CD4-positive, alpha-beta memory T cell (primary cell): ENCODE measurements around the gene SEC24D. TPM values are rescaled to one million over a fixed set of nuclear protein-coding genes. Genes with fewer than 3 reads are reported as not detected.

Source experiments
- CTCF ChIA-PET: fragments of 350-600 bp; sonication (Branson Sonifier 250); formaldehyde crosslinking; loops from one replicate; lab custom pipeline; 2021; ENCODE audit warnings: inconsistent platforms; ENCODE audit not compliant: partially characterized antibody; lab: Charles Lee
- POLR2A ChIA-PET: fragments of 350-600 bp; sonication (Branson Sonifier 250); formaldehyde crosslinking; loops from one replicate; lab custom pipeline; 2021; ENCODE audit not compliant: partially characterized antibody; lab: Charles Lee
- DNase-seq, 5 donors: peaks; one replicate each; pipeline versions ENCODE4 v3.0.0 to v3.0.0-alpha.2; 2020 to 2022; ENCODE audit warnings: mixed read lengths in 1 of 5
- H3K27ac ChIP-seq: one replicate; pipeline ENCODE4 v1.7.0; 2013; ENCODE audit warnings: low read depth, low read length
- H3K27me3 ChIP-seq: 2 replicates; pipeline ENCODE4 v1.7.0; 2013; ENCODE audit warnings: mild to moderate bottlenecking, low read length, moderate library complexity; ENCODE audit not compliant: insufficient read depth
- H3K36me3 ChIP-seq: 2 replicates; pipeline ENCODE4 v1.7.0; 2013; ENCODE audit warnings: mild to moderate bottlenecking, low read length, moderate library complexity; ENCODE audit not compliant: insufficient read depth
- H3K4me1 ChIP-seq: 2 replicates; pipeline ENCODE4 v1.7.0; 2013; ENCODE audit warnings: mild to moderate bottlenecking, low read length, moderate library complexity; ENCODE audit not compliant: insufficient read depth
- H3K4me3 ChIP-seq, 2 donors: one replicate each; pipeline ENCODE4 v1.7.0; 2013; ENCODE audit warnings: low read length in 2 of 2, mild to moderate bottlenecking in 1 of 2
- H3K9me3 ChIP-seq, 2 donors: one replicate each; pipeline ENCODE4 v1.7.0; 2013; ENCODE audit warnings: low read length in 2 of 2, control low read depth in 1 of 2; ENCODE audit not compliant: control insufficient read depth in 1 of 2
- H3K27ac Mint-ChIP-seq, 7 donors: one replicate each; pipeline ENCODE4 v1.8.0; 2020 to 2021; ENCODE audit warnings: mixed read lengths in 7 of 7, mild to moderate bottlenecking in 6 of 7, inconsistent platforms in 3 of 7, moderate library complexity in 3 of 7
- H3K27me3 Mint-ChIP-seq, 2 donors: one replicate each; pipeline ENCODE4 v1.8.0; 2020 to 2021; ENCODE audit warnings: mixed read lengths in 2 of 2
- H3K36me3 Mint-ChIP-seq, 2 donors: one replicate each; pipeline ENCODE4 v1.8.0; 2020 to 2021; ENCODE audit warnings: mixed read lengths in 2 of 2, inconsistent platforms in 1 of 2, mild to moderate bottlenecking in 1 of 2
- H3K4me1 Mint-ChIP-seq, 4 donors: one replicate each; pipeline ENCODE4 v1.8.0; 2020 to 2021; ENCODE audit warnings: mixed read lengths in 4 of 4, mild to moderate bottlenecking in 1 of 4
- H3K4me3 Mint-ChIP-seq, 8 donors: one replicate each; pipeline ENCODE4 v1.8.0; 2020 to 2021; ENCODE audit warnings: mixed read lengths in 8 of 8, mild to moderate bottlenecking in 7 of 8, moderate library complexity in 6 of 8, inconsistent platforms in 3 of 8
- H3K9me3 Mint-ChIP-seq, 8 donors: one replicate each; pipeline ENCODE4 v1.8.0; 2020 to 2021; ENCODE audit warnings: mixed read lengths in 8 of 8, mild to moderate bottlenecking in 5 of 8, inconsistent platforms in 3 of 8, moderate library complexity in 1 of 8
- intact Hi-C: fragments of 100-400 bp; cut with micrococcal nuclease; formaldehyde crosslinking; loops from one replicate; pipeline ENCODE4 v1.15.1; 2023
- polyA plus RNA-seq, 2 donors: library from polyadenylated mRNA; unstranded; fragments of 300-500 nt; fragmentation: Illumina TruSeq; gene quantifications; one replicate each; pipeline ENCODE4 v1.2.3, GENCODE V29; 2021
- total RNA-seq, 2 experiments: library from RNA; stranded (reverse); gene quantifications; one replicate each; pipeline ENCODE4 v1.2.3, GENCODE V29; 2021

Gene SEC24D
- total and polyA plus RNA-seq, 4 experiments from 2014 or later, result 16.1 to 36.8 (median 30.2) TPM

- Mint-ChIP-seq H3K27ac (peak overlapping the region in 1 of 7 donors; percentile 34), H3K4me1 (peaks cover 0 to 7% (median 3%) of the 10 kb centered on the region in 4 donors), H3K27me3 (no peaks in the 10 kb centered on the region), H3K36me3 (peaks cover 44 to 74% of the 10 kb centered on the region in 2 donors), H3K4me3 (no peak overlapping the region), H3K9me3 (no peaks in the 10 kb centered on the region)
- intact Hi-C loops, result no loop called here
- Histone ChIP-seq H3K4me3 (no peak overlapping the region), H3K27me3 (no peaks in the 10 kb centered on the region), H3K36me3 (no peaks in the 10 kb centered on the region), H3K9me3 (no peaks in the 10 kb centered on the region), H3K27ac (no peak overlapping the region), H3K4me1 (no peaks in the 10 kb centered on the region)
- DNase-seq, result no peak
- CTCF ChIA-PET, result interaction anchor here (1.1 kb wide), 1 partner anchor 12 kb away, joined by 4 read pairs; no protein-coding TSS in a partner anchor
- POLR2A ChIA-PET, result interaction anchor here (0.9 kb wide), 1 partner anchor 12 kb away, joined by 3 read pairs; no protein-coding TSS in a partner anchor
Measured at GRCh38 chr4:118760092-118760491, 75.8 kb downstream of the SEC24D start.

GRCh38 chr4:118759481-118759880 is 76.4 kb downstream of the SEC24D start:
- Mint-ChIP-seq H3K27me3 (no peaks in the 10 kb centered on the region), H3K36me3 (peaks cover 44 to 70% of the 10 kb centered on the region in 2 donors), H3K4me3 (no peak overlapping the region), H3K4me1 (peaks cover 0 to 7% (median 3%) of the 10 kb centered on the region in 4 donors), H3K9me3 (no peaks in the 10 kb centered on the region), H3K27ac (peak overlapping the region in 3 of 7 donors; percentile 36 to 51 (median 38))
- ChIA-PET POLR2A (interaction anchor here (0.9 kb wide), 1 partner anchor 13 kb away, joined by 3 read pairs; no protein-coding TSS in a partner anchor), CTCF (interaction anchor here (1.1 to 1.7 kb wide), 2 partner anchors 12 to 15 kb away, joined by 4 read pairs; no protein-coding TSS in a partner anchor)
- no peaks in the 10 kb centered on the region for H3K9me3 ChIP-seq
- H3K27ac ChIP-seq, result no peak overlapping the region
- H3K4me3 ChIP-seq, result no peak overlapping the region
- H3K4me1 ChIP-seq, result no peaks in the 10 kb centered on the region
- no peaks in the 10 kb centered on the region for H3K27me3 ChIP-seq
- H3K36me3 ChIP-seq, result no peaks in the 10 kb centered on the region
- no peak for DNase-seq
- intact Hi-C loops, result no loop called here

GRCh38 chr4:118758293-118758692 is 77.6 kb downstream of the SEC24D start:
- intact Hi-C loops, result no loop called here
- no peak overlapping the region for H3K27ac Mint-ChIP-seq
- Histone ChIP-seq H3K4me3 (no peak overlapping the region), H3K4me1 (no peaks in the 10 kb centered on the region), H3K36me3 (no peaks in the 10 kb centered on the region), H3K27ac (no peak overlapping the region), H3K9me3 (no peaks in the 10 kb centered on the region), H3K27me3 (no peaks in the 10 kb centered on the region)
- ChIA-PET CTCF (interaction anchor here (1.7 kb wide), 1 partner anchor 16 kb away, joined by 4 read pairs; no protein-coding TSS in a partner anchor), POLR2A (no interaction called here)
- peaks cover 37 to 64% of the 10 kb centered on the region in 2 donors for H3K36me3 Mint-ChIP-seq
- no peak overlapping the region for H3K4me3 Mint-ChIP-seq
- H3K4me1 Mint-ChIP-seq, result peaks cover 0 to 7% (median 3%) of the 10 kb centered on the region in 4 donors
- no peaks in the 10 kb centered on the region for H3K9me3 Mint-ChIP-seq
- H3K27me3 Mint-ChIP-seq, result no peaks in the 10 kb centered on the region
- DNase-seq, result no peak

- CTCF ChIA-PET, result interaction anchor here (1.7 kb wide), 1 partner anchor 17 kb away, joined by 4 read pairs; no protein-coding TSS in a partner anchor
- Mint-ChIP-seq H3K9me3 (no peaks in the 10 kb centered on the region), H3K36me3 (peaks cover 35 to 64% of the 10 kb centered on the region in 2 donors), H3K4me3 (no peak overlapping the region), H3K4me1 (peaks cover 0 to 7% (median 3%) of the 10 kb centered on the region in 4 donors), H3K27ac (no peak overlapping the region), H3K27me3 (no peaks in the 10 kb centered on the region)
- Histone ChIP-seq H3K9me3 (no peaks in the 10 kb centered on the region), H3K4me3 (no peak overlapping the region), H3K4me1 (no peaks in the 10 kb centered on the region), H3K36me3 (no peaks in the 10 kb centered on the region), H3K27me3 (no peaks in the 10 kb centered on the region), H3K27ac (no peak overlapping the region)
- intact Hi-C loops, result no loop called here
- DNase-seq, result no peak
- POLR2A ChIA-PET, result no interaction called here
Measured at GRCh38 chr4:118757761-118758251, 78.1 kb downstream of the SEC24D start.

- Histone ChIP-seq H3K9me3 (no peaks in the 10 kb centered on the region), H3K27me3 (no peaks in the 10 kb centered on the region), H3K36me3 (no peaks in the 10 kb centered on the region), H3K4me1 (no peaks in the 10 kb centered on the region), H3K4me3 (no peak overlapping the region), H3K27ac (no peak overlapping the region)
- no peak for DNase-seq
- Mint-ChIP-seq H3K4me1 (peaks cover 0 to 7% (median 3%) of the 10 kb centered on the region in 4 donors), H3K27me3 (no peaks in the 10 kb centered on the region), H3K9me3 (no peaks in the 10 kb centered on the region), H3K27ac (no peak overlapping the region), H3K36me3 (peaks cover 36 to 65% of the 10 kb centered on the region in 2 donors), H3K4me3 (no peak overlapping the region)
- ChIA-PET CTCF (no interaction called here), POLR2A (no interaction called here)
- intact Hi-C loops, result no loop called here
Measured at GRCh38 chr4:118756958-118757357, 79.0 kb downstream of the SEC24D start.

GRCh38 chr4:118756429-118756828 is 79.5 kb downstream of the SEC24D start:
- H3K4me1 ChIP-seq, result no peaks in the 10 kb centered on the region
- no peaks in the 10 kb centered on the region for H3K9me3 Mint-ChIP-seq
- no peaks in the 10 kb centered on the region for H3K9me3 ChIP-seq
- H3K27me3 Mint-ChIP-seq, result no peaks in the 10 kb centered on the region
- H3K27ac Mint-ChIP-seq, result peak overlapping the region in 1 of 7 donors; percentile 57
- H3K36me3 Mint-ChIP-seq, result peaks cover 38 to 66% of the 10 kb centered on the region in 2 donors
- no peak for DNase-seq
- no peak overlapping the region for H3K27ac ChIP-seq
- H3K27me3 ChIP-seq, result no peaks in the 10 kb centered on the region
- H3K4me1 Mint-ChIP-seq, result peaks cover 0 to 7% (median 3%) of the 10 kb centered on the region in 4 donors
- POLR2A ChIA-PET, result no interaction called here
- H3K4me3 Mint-ChIP-seq, result no peak overlapping the region
- no peak overlapping the region for H3K4me3 ChIP-seq
- CTCF ChIA-PET, result interaction anchor here (1.2 kb wide), 1 partner anchor 11 kb away, joined by 5 read pairs; no protein-coding TSS in a partner anchor
- no peaks in the 10 kb centered on the region for H3K36me3 ChIP-seq
- intact Hi-C loops, result no loop called here

- ChIA-PET CTCF (interaction anchor here (1.2 kb wide), 1 partner anchor 10 kb away, joined by 5 read pairs; no protein-coding TSS in a partner anchor), POLR2A (no interaction called here)
- Mint-ChIP-seq H3K27ac (peak overlapping the region in 1 of 7 donors; percentile 30), H3K4me1 (peaks cover 0 to 7% (median 3%) of the 10 kb centered on the region in 4 donors), H3K4me3 (no peak overlapping the region), H3K36me3 (peaks cover 37 to 61% of the 10 kb centered on the region in 2 donors), H3K9me3 (no peaks in the 10 kb centered on the region), H3K27me3 (no peaks in the 10 kb centered on the region)
- no peaks in the 10 kb centered on the region for H3K9me3 ChIP-seq
- H3K27me3 ChIP-seq, result no peaks in the 10 kb centered on the region
- no peak overlapping the region for H3K27ac ChIP-seq
- DNase-seq, result no peak
- intact Hi-C loops, result no loop called here
- no peaks in the 10 kb centered on the region for H3K4me1 ChIP-seq
- H3K36me3 ChIP-seq, result no peaks in the 10 kb centered on the region
- H3K4me3 ChIP-seq, result no peak overlapping the region
Measured at GRCh38 chr4:118755438-118756226, 80.3 kb downstream of the SEC24D start.
